Eye (tissue), 1 donor: ENCODE measurements around the gene DROSHA.
"Not testable (repeated sequence)": the region's sequence is repeated elsewhere in the genome, so short reads cannot be mapped to it uniquely, and the experiment has no call there.

Experiments used
- DNase-seq: peaks from one replicate; pipeline ENCODE4 v3.0.0-alpha.2; 2015

DROSHA gene

DNA sequence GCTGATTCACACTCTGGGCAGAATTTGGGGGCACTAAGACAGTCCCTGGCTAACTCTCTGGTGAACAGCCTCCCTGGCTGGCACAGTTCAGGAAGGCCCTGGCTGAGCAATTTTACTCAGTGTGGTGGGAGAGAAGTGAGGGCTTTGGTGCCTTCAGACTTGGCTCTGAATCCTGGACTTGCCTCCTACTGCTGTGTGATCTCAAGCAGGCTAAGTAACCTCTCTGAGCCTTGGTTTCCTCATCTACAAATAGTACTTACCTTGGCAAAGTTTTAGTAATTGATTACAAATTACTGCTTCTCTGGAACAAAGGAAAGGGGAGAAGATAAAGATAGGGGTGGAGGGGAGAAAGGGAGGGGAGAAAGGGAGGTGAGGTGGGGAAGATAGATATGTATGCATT is 153.8 kb downstream of the DROSHA start:
- DNase-seq = no peak

DNA sequence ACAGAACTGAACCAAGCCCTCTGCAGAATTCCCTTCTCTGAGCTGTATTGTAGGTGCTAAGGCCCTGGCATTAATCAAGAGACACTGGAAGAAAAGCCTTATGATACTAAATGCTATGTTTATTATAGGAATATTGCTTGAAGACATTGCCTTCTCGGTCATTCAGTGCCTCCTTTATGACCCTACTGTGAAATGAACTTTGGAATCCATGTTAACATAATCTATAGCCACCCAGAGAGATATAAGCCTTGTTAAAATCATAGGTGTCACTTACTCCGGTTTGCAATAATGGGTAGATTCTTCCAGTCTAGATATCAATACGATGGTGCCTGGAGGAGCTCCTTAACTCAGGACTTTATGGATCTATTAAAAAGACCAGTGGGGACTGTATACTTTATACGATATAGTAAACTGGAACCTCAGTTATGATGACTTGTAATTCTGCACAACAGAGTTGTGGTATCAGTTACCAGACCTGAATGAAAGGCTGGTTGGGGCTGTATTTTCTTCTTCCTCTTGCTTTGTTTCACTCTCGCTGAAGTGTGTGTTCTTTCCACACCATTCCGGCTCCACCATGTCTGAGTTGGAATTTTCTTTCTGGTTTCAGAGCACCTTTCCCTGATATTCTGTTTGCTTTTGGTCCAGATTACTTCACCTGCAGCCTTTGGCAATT is 154.5 kb downstream of the DROSHA start:
- no peak for DNase-seq

DNA sequence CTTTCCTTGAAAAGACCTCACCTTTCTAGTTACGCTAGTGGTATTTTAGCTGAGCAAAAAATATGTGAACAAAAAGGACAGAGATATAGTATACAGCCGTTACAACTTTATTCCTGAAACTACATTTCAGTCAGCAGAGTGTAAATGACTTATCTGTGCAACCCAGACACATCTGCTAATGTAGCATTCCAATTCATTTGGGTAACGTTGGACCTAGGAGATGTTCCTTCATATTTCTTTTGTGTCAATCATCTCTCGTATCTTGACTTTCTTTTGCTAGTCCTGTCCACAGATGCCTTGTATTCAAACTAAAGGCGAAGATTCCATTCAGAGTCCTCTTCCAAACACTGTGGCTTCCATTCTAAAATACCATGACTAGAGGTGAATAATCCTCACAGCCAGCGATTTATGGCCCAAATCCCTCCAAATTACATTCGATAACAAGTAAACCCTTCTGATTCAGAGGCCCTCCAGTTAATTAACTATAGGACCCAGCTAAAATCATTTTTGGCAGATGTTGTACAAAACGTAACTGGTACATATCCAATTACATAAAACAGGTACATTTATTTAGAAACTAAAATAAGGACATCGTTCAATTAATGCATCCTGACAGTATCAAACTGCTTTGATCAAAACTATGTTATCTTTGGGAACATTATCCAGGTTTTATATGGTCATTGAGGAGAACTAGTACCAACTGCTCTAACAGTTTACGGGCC is 155.7 kb downstream of the DROSHA start:
- DNase-seq = no peak

DNA sequence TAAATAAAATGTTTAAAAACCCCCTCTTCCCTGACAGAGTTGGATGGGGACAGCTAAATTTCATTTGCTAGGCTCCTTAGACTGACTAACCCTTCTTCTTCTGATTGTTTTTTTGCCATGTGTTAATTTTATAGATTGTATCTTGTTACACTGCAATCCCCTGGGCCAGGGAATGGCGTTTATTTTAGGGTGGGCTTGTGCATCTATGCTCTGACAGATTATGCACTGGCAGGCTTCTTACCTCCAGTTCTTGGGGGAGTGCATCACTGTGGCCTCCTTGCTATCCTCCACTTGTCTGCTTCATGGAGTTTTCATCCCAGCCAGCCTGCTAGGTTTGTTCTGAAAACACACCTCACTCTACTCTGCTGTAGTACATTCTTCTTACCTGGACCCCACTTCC is 159.8 kb downstream of the DROSHA start:
- DNase-seq = no peak

DNA sequence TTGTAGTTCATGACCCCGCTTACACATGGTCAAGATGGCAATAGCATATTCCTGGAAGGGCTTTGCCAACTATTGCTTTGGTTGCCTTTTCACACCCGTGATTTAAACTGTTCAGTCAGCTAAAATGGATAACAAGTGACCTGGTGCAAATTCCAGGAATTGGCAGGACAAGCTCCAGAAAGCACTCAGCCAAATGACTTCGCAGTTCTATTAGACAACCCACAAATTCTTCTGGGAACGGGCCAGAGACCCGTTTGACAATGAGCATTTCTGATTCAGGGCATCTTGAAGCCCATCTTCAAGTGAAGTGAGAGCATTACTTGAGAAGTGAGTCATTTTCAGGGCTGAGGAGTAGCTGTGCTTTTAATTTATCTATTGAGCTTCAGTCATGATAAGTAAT is 165.0 kb downstream of the DROSHA start:
- peak; percentile 56 for DNase-seq

DNA sequence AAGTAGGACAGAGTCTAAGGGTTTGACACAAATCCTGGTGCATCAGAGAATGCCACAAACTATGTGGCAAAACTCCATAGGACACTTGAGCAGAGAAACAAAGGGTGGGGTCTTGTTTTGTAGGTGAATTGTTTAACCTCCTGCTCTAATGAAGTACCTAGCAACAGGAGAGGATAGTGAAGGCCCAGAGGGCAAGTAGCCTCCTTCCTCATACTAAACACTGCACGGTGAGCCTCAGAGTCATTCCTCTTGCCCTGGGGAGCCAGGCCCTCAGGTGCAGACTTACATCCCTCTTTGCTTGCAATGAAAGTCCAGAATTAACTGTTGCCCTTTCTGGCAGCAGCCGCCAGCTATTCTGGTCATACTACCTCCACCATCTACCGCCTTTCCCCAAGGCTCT is 166.1 kb downstream of the DROSHA start:
- no peak for DNase-seq

DNA sequence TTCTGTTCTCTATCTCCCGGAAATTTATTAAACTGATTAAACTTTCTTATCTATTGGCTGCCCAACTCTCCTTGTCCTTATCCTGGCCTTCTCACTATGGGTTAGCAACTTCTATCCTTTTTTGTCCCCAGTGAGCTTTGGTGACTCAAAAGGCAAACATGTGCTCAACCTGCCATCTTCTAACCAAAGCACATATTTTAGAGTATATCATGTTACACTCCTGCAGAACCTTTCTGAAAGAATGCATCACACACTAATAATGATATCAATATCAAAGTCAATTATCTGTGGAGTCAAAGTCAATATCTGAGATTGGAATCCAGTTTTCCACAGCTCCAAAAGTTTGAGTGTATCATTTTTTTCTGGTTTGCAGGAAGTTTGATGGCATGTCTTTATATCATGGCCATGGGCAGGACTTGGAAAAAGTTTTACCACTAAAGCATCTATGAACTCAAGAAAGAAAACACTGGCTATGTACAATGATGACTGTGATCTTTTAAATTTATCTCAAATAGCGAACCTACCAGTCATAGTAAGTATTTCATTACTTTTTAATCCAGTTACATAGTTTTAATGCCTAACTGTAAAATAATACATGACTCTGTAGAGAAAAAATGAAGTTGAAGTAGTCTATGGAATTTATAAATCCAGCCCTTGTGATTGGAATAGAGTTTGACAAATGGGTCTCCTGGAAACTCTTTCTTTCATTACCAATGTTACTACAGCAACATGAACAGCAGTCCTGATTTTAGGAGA is 166.8 kb downstream of the DROSHA start:
- DNase-seq = no peak

DNA sequence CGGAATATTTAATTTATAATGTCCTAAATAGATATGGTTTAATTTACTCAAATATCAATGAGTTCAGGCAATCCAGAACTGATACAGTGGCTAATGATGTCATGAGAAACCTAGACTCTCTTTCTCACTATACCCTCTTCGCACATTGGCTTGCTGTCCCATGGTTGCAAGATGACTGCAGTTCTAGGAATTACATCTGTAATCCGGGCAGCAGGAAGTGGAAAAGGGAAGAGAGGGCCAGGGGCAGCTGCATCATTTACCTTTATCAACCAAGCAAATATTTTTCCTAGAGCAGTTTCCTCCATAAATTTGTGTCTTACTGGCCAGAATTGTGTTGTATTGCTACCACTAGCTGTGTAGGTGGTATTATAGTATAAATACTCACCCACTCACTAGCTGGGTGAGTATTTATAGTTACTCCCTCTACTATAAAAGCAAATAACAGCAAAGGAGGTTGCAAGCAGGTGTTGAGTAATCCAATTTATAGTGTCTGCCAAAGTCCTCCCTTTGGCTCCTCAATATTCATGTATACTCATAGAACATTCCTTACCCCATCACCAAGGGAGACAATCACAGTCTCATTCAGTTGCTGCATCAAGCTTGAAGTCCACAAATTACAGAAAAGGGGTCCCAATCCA is 168.8 kb downstream of the DROSHA start:
- no peak for DNase-seq

DNA sequence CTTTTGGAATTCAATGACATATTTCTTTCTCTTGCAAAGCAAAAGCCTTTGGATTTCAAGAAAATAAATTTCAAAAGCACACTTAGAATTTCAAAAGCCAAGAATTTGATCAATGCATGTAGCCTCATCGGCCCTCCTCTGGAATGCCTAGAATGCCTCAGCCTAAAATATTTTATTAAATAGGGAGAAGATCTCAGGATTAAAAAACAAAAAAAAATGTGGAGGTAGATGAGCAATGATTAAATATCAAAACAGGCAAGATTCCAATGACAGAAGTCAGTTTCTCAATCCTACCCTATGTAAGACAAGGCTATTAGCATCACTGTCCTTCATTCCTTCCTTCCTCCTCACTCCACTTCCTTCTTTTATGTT is 169.4 kb downstream of the DROSHA start:
- DNase-seq = no peak

DNA sequence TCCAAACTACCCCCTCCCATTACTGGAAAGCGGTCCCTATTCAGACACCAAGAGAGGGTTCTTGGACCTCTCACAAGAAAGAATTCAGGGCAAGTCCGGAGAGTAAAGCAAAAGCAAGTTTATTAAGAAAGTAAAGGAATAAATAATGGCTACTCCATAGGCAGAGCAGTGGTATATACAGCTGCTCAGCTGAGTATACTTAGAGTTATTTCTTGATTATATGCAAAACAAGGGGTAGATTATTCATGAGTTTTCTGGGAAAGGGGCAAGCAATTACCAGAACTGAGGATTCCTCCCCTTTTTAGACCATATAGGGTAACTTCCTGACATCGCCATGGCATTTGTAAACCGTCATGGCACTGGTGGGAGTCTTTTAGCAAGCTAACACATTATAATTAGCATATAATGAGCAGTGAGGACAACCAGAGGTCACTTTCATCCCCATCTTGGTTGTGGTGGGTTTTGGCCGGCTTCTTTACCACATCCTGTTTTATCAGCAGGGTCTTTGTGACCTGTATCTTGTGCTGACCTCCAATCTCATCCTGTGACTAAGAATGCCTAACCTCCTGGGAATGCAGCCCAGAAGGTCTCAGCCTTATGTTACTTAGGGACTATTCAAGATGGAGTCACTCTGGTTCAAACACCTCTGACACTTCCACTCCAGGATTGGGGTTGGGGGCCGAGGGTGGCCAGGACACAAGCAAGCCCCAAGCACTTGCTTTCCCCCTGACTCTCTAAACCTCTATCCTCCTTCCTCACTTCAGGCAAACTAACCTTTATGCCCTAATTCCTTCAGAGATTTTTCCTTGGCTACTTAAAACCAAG is 170.0 kb downstream of the DROSHA start:
- DNase-seq = not testable (repeated sequence)

DNA sequence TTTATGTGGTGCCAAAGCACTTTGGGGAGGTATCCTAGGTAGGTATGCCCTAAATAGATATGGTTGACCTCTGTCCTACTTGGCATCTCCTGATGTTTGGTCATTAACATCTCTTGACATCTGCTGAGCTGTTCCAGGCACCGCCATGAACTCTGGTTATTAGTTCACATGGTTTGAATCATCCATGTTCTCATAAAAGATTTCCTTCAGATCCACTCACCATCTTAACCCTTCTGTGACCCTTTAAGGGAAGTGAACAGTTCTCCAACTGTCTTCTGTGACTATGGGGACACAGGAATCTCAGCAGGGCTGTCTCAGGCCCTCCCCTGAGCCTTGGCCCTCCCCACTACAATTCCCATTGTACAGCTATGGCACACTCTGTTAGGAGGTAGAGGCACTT is 170.7 kb downstream of the DROSHA start:
- DNase-seq = no peak

DNA sequence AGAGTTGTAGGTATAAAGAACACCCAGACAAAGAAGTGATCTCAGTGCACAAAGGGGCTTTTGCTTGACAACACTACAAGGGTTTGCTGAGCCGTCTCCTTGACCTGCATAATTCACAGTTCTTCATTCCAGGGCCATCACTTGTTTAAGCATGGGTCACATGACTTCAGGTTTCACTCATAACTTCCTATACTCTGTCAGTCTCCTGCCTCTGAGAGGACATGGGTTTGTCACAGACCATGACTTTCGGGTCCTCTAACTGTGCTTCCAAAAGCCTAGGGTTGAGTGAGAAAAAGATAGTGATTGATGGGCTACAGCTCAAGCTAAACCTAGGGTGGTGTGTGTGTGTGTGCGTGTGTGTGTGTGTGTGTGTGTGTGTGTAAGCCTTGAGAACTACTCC is 172.1 kb downstream of the DROSHA start:
- DNase-seq = no peak

DNA sequence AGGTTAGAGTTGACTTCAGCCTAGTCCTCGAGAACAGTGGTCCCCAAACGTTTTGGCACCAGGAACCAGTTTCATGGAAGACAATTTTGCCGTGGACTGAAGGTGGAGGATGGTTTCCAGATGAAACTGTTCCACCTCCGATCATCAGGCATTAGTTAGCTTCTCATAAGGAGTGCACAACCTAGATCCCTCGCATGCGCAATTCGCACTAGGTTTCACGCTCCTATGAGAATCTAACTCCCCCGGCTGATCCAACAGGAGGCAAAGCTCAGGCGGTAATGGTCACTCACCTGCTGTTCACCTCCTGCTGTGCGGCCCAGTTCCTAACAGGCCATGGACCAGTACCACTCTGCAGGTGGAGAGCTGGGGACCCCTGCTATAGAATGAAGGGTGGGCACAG is 174.9 kb downstream of the DROSHA start:
- no peak for DNase-seq

DNA sequence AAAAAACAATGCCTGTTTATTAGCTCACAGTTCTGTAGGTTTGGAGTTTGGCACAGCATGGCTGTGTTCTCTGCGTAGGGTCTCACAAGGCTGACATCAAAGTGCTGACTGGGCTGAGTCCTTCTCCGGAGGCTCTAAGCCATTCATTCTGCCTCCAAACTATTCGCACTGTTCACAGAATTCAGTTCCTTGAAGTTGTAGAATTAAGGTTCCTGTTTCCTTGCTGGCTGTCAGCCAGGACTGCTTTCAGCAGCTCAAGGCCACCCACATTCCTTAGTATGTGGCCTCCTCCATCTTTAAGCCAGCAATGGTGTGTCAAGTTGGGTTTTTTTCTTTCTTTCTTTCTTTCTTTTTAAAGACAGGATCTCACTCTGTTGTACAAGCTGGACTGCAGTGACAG is 176.6 kb downstream of the DROSHA start:
- no peak for DNase-seq
